Chondrocyte (in vitro differentiated cells): ENCODE measurements around the gene INTS6. TPM values are rescaled to one million over a fixed set of nuclear protein-coding genes. Genes with fewer than 3 reads are reported as not detected.

Source experiments
- DNase-seq: peaks from one replicate; pipeline ENCODE4 v3.0.0; 2021; ENCODE audit warnings: mixed read lengths, low spot score
- H3K27ac Mint-ChIP-seq: one replicate; pipeline ENCODE4 v1.8.0; 2021; ENCODE audit warnings: mild to moderate bottlenecking, moderate library complexity, mixed read lengths; ENCODE audit not compliant: unreplicated experiment
- H3K27me3 Mint-ChIP-seq: 2 replicates; pipeline ENCODE4 v1.8.0; 2021; ENCODE audit warnings: low read depth, mixed read lengths
- H3K36me3 Mint-ChIP-seq: 2 replicates; pipeline ENCODE4 v1.8.0; 2021; ENCODE audit warnings: low read depth, mixed read lengths
- H3K4me1 Mint-ChIP-seq: 2 replicates; pipeline ENCODE4 v1.8.0; 2021; ENCODE audit warnings: low read depth, mild to moderate bottlenecking, mixed read lengths
- H3K4me3 Mint-ChIP-seq: one replicate; pipeline ENCODE4 v1.8.0; 2021; ENCODE audit warnings: mild to moderate bottlenecking, moderate library complexity, mixed read lengths; ENCODE audit not compliant: unreplicated experiment
- H3K9me3 Mint-ChIP-seq: 2 replicates; pipeline ENCODE4 v1.8.0; 2021; ENCODE audit warnings: low read depth, mixed read lengths
- CTCF ChIP-seq: fragments of 200-600 bp; sonication (generic); IDR thresholded peaks from 2 replicates; pipeline ENCODE4 v1.5.0; 2021; ENCODE audit warnings: antibody characterized with exemption, mild to moderate bottlenecking, moderate library complexity
- total RNA-seq: library from RNA; stranded (reverse); gene quantifications from 3 replicates; pipeline ENCODE4 v1.2.1, GENCODE V29; 2021

INTS6 gene
- total RNA-seq, 1 donor from 2014 or later: 25.6 TPM

- Mint-ChIP-seq H3K36me3 (peaks cover 7% of the 10 kb centered on the region), H3K4me3 (no peak overlapping the region), H3K9me3 (peaks cover 2% of the 10 kb centered on the region), H3K4me1 (peaks cover 9% of the 10 kb centered on the region), H3K27me3 (no peaks in the 10 kb centered on the region), H3K27ac (no peak overlapping the region)
- DNase-seq: peak; percentile 89
- no peak for TF ChIP-seq CTCF
Measured at GRCh38 chr13:51456510-51456909, 3.7 kb upstream of the INTS6 start.

DNA sequence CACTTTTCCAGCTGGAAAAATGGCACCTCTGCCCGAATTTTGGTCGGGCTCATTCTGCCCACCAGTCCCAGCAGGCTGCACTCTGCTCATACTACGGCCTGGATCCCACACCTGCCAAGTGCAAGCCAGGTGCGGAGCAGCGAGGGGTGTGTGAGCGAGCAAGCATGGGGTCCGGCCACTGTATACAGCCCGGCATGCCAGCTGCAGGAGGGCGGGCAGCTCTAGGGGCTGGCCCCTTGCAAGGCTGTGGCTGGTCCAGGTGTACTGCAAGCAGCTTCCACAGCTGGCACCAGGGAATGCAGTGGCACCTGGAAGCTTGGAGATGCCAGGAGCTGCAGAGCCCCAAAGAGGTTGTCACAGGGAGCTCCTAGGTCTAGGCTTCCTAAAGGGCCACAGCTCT is 2.7 kb upstream of the INTS6 start:
- H3K4me1 Mint-ChIP-seq: peaks cover 19% of the 10 kb centered on the region
- no peak overlapping the region for H3K4me3 Mint-ChIP-seq
- H3K9me3 Mint-ChIP-seq: peaks cover 2% of the 10 kb centered on the region
- H3K36me3 Mint-ChIP-seq: peaks cover 7% of the 10 kb centered on the region
- no peak for TF ChIP-seq CTCF
- DNase-seq: no peak
- H3K27me3 Mint-ChIP-seq: no peaks in the 10 kb centered on the region
- no peak overlapping the region for H3K27ac Mint-ChIP-seq

DNA sequence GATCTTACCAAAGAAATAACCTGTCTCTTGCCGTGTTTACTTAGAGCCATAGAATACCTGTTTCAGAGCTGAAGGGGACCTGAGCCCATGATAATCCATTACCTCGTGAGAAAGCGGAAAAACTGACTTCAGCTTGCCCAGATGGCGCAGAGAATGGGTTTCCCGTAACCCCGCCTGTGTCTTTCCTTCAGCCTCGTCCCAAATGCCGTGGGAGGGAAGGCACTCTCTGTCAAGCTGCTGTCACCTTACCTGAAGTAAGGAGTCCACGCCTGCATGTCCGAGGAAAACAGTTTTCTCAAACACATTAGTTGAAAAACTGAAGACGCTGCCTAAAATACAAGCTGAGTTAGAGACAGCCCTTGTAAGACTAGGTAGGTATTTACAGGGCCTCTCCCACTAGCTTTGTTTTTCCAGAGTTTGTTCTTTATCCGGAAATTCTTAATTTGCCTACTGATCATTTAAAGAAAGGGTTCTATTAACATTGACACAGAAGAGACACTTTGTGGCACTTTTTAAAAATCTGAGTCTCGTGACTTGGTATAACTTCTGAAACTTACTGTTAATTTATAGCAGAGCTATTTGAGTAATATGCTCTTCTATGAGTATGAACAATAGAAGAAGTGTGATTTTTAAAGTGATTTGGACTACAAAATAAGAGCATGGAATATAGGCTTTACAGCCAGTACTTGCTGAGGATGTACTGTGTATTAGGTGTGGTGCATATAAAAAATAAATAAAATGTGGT is 1.3 kb upstream of the INTS6 start:
- DNase-seq: no peak
- H3K4me1 Mint-ChIP-seq: peaks cover 29% of the 10 kb centered on the region
- H3K36me3 Mint-ChIP-seq: peaks cover 10% of the 10 kb centered on the region
- TF ChIP-seq CTCF: no peak
- H3K9me3 Mint-ChIP-seq: no peaks in the 10 kb centered on the region
- peak overlapping the region; percentile 98 for H3K27ac Mint-ChIP-seq
- H3K27me3 Mint-ChIP-seq: no peaks in the 10 kb centered on the region
- peak overlapping the region; percentile 87 for H3K4me3 Mint-ChIP-seq

- H3K9me3 Mint-ChIP-seq: no peaks in the 10 kb centered on the region
- peak overlapping the region; percentile 87 for H3K4me3 Mint-ChIP-seq
- DNase-seq: no peak
- peaks cover 10% of the 10 kb centered on the region for H3K36me3 Mint-ChIP-seq
- no peaks in the 10 kb centered on the region for H3K27me3 Mint-ChIP-seq
- peak overlapping the region; percentile 98 for H3K27ac Mint-ChIP-seq
- peaks cover 29% of the 10 kb centered on the region for H3K4me1 Mint-ChIP-seq
- peak; percentile 26 for TF ChIP-seq CTCF
Measured at GRCh38 chr13:51453207-51453958, 547 bp upstream of the INTS6 start.

DNA sequence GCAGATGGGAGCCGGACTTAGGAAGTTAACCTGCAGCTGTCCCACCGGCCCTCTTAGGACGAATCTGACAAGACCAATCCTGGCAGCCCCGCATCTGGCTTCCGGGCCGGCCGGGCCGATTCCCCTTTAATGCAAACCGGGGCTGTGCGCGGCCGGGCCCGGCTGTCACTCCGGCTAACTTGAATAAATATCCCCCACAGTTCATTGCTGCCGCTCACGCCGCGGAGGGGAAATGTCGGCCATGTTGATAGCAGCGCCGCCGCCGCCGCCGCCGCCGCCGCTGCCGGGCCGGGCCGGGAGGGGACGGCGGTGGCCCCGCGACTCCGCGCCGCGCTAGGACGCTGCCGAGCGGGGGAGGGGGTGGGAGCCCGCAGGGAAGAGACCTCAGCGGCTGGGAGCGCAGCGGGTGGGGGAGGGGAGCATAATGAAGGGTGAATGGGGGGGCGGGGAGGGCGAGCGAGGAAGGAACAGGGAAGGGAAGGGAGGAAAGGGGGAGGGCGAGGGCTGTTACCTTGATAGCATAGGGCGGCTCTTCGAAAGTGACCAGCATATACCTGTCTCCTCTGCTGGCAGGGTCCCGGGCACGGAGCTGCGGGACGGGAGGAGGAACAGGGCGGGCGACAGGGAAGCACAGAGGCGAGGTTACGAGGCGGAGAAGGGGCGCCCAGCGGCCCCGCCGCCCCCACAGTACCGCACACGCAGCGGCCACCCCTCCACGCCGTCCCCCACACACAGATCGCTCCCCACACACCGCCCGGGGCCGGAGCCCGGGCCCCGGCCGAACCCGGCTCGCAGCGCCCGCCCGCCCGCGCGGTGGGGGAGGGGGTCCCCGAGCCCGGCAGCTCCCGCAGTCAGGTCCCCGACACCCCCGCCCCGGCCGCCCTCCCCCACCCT is 1.1 kb downstream of the INTS6 start:
- peak overlapping the region; percentile 89 for H3K27ac Mint-ChIP-seq
- DNase-seq: no peak
- H3K9me3 Mint-ChIP-seq: no peaks in the 10 kb centered on the region
- peak overlapping the region; percentile 83 for H3K4me3 Mint-ChIP-seq
- H3K4me1 Mint-ChIP-seq: peaks cover 29% of the 10 kb centered on the region
- H3K36me3 Mint-ChIP-seq: peaks cover 10% of the 10 kb centered on the region
- H3K27me3 Mint-ChIP-seq: no peaks in the 10 kb centered on the region
- no peak for TF ChIP-seq CTCF
